A549 (cell line): ENCODE measurements around the gene BNIPL. TPM values are rescaled to one million over a fixed set of nuclear protein-coding genes. Genes with fewer than 3 reads are reported as not detected.
A peak's percentile ranks its signal among the peaks of the same experiment; 100 is the strongest.

Source experiments
- ATAC-seq, 2 experiments: fragments of 200-7000 bp in 1 of 2; fragments of >200 bp in 1 of 2; cut with Nextera tagmentation in 1 of 2; cut with Tn5 transposase in 1 of 2; 3 replicates each; pipeline versions ENCODE4 v1.8.0 to v1.9.1; 2018 to 2020; ENCODE audit warnings: mild to moderate bottlenecking in 1 of 2, moderate library complexity in 1 of 2
- CTCF ChIA-PET: fragments of 300-600 bp; sonication (Branson Sonifier 250); formaldehyde crosslinking; extraction: SDS; loops from one replicate; lab custom pipeline; 2021; ENCODE audit warnings: antibody characterized with exemption, inconsistent platforms; lab: Yijun Ruan, JAX
- POLR2A ChIA-PET: fragments of 350-600 bp; formaldehyde crosslinking; extraction: SDS; loops from one replicate; lab custom pipeline; 2021; ENCODE audit warnings: antibody characterized with exemption, inconsistent platforms; lab: Yijun Ruan, JAX
- DNase-seq, 2 experiments: peaks; one replicate each; pipeline versions ENCODE4 v3.0.0 to v3.0.0-alpha.2; 2011 to 2016; ENCODE audit warnings: low read depth in 1 of 2, low spot score in 1 of 2
- FAIRE-seq: peaks from 2 replicates; lab custom pipeline; 2011; peaks lifted over from hg19 to GRCh38; lab: Jason Lieb, UNC
- H3K27ac ChIP-seq, 2 experiments: fragments of >200 bp; sonication (Bioruptor Twin); formaldehyde crosslinking; 3 replicates each; pipeline ENCODE4 v1.5.1; 2016 to 2017
- H3K4me1 ChIP-seq: fragments of >200 bp; sonication (Bioruptor Twin); formaldehyde crosslinking; 3 replicates; pipeline ENCODE4 v1.6.1; 2016
- H3K4me2 ChIP-seq: fragments of >200 bp; sonication (Bioruptor Twin); formaldehyde crosslinking; 3 replicates; pipeline ENCODE4 v1.6.1; 2016
- H3K4me3 ChIP-seq: fragments of >200 bp; sonication (Bioruptor Twin); formaldehyde crosslinking; 3 replicates; pipeline ENCODE4 v1.5.1; 2016
- H3K9me3 ChIP-seq: fragments of >200 bp; sonication (Bioruptor Twin); formaldehyde crosslinking; 3 replicates; pipeline ENCODE4 v1.6.1; 2016
- BHLHE40 ChIP-seq: IDR thresholded peaks from 2 replicates; pipeline ENCODE4 v1.6.1; 2012; ENCODE audit warnings: low read depth, low read length, inconsistent platforms
- CBX2 ChIP-seq: fragments of 200-600 bp; sonication (generic); IDR thresholded peaks from 2 replicates; pipeline ENCODE4 v1.6.1; 2016; ENCODE audit warnings: low read depth, mild to moderate bottlenecking, borderline replicate concordance
- CBX8 ChIP-seq: fragments of 200-600 bp; sonication (generic); IDR thresholded peaks from 2 replicates; pipeline ENCODE4 v1.6.1; 2016
- CEBPB ChIP-seq, 2 experiments: fragments of >200 bp in 1 of 2; sonication (Bioruptor Twin) in 1 of 2; formaldehyde crosslinking in 1 of 2; IDR thresholded peaks; 2 replicates each; pipeline ENCODE4 v1.6.1; 2012 to 2016
- FOXS1 ChIP-seq: fragments of 250-450 bp; sonication (Bioruptor Pico); IDR thresholded peaks from 2 replicates; pipeline ENCODE4 v1.5.0; 2020; ENCODE audit warnings: mild to moderate bottlenecking, moderate library complexity
- GATA3 ChIP-seq: IDR thresholded peaks from 2 replicates; pipeline ENCODE4 v1.6.1; 2012; ENCODE audit warnings: borderline replicate concordance
- HDAC2 ChIP-seq: fragments of 200-600 bp; sonication (generic); IDR thresholded peaks from 2 replicates; pipeline ENCODE4 v1.6.1; 2016
- HEYL ChIP-seq: fragments of 250-450 bp; sonication (Bioruptor Pico); IDR thresholded peaks from 2 replicates; pipeline ENCODE4 v1.8.0; 2021; ENCODE audit warnings: mild to moderate bottlenecking, moderate library complexity
- HOXA7 ChIP-seq: fragments of 250-450 bp; sonication (Bioruptor Pico); IDR thresholded peaks from 2 replicates; pipeline ENCODE4 v1.5.0; 2020; ENCODE audit warnings: mild to moderate bottlenecking, moderate library complexity
- JUNB ChIP-seq: fragments of >200 bp; sonication (Bioruptor Twin); formaldehyde crosslinking; IDR thresholded peaks from 2 replicates; pipeline ENCODE4 v1.6.1; 2016
- MAFK ChIP-seq: fragments of 450-650 bp; IDR thresholded peaks from 2 replicates; pipeline ENCODE4 v1.6.1; 2014; ENCODE audit not compliant: partially characterized antibody
- MYC ChIP-seq: IDR thresholded peaks from 2 replicates; pipeline ENCODE4 v1.6.1; 2012; ENCODE audit warnings: mild to moderate bottlenecking, inconsistent platforms, low read length, improper control_type of control experiment, borderline replicate concordance
- NR3C1 ChIP-seq: fragments of >200 bp; sonication (Bioruptor Twin); formaldehyde crosslinking; IDR thresholded peaks from 3 replicates; pipeline ENCODE4 v1.6.1; 2017
- PHF8 ChIP-seq: fragments of 200-600 bp; sonication (generic); IDR thresholded peaks from 2 replicates; pipeline ENCODE4 v1.6.1; 2016; ENCODE audit warnings: low read depth, mild to moderate bottlenecking, antibody characterized with exemption, moderate library complexity, borderline replicate concordance
- RAD21 ChIP-seq, 2 experiments: fragments of >200 bp in 1 of 2; sonication (Bioruptor Twin) in 1 of 2; formaldehyde crosslinking in 1 of 2; IDR thresholded peaks in 1 of 2; conservative IDR thresholded peaks in 1 of 2; 2 replicates in 1 of 2; 3 replicates in 1 of 2; pipeline ENCODE4 v1.6.1; 2012 to 2018; ENCODE audit warnings: inconsistent platforms in 1 of 2
- SMC3 ChIP-seq: fragments of >200 bp; sonication (Bioruptor Twin); formaldehyde crosslinking; IDR thresholded peaks from 3 replicates; pipeline ENCODE4 v1.6.1; 2018; ENCODE audit warnings: inconsistent platforms
- TFCP2L1 ChIP-seq: fragments of 250-450 bp; sonication (Bioruptor Pico); IDR thresholded peaks from 2 replicates; pipeline ENCODE4 v1.5.0; 2021; ENCODE audit warnings: mild to moderate bottlenecking
- ZNF302 ChIP-seq: fragments of 250-450 bp; sonication (Bioruptor Pico); IDR thresholded peaks from 2 replicates; pipeline ENCODE4 v1.9.0; 2021; ENCODE audit warnings: inconsistent platforms, mild to moderate bottlenecking, moderate library complexity
- ZSCAN20 ChIP-seq: fragments of 250-450 bp; sonication (Bioruptor Pico); IDR thresholded peaks from 2 replicates; pipeline ENCODE4 v1.8.0; 2022; ENCODE audit warnings: mild to moderate bottlenecking, moderate library complexity
- WGBS: methylation state at CpG from one replicate; pipeline ENCODE4 v1.1.6; 2017; ENCODE audit errors: missing lambda C conversion rate; 5-methylcytosine and 5-hydroxymethylcytosine counted together
- polyA plus RNA-seq, 4 experiments: library from polyadenylated mRNA; depleted of rRNA in 3 of 4; stranded (reverse); fragments of >200 nt; fragmentation: RNase III in 1 of 4; extraction: RNeasy Plus Mini Kit Qiagen cat#74134 plus additional on column Dnase treatment in 1 of 4; gene quantifications; 2 replicates in 3 of 4; 3 replicates in 1 of 4; pipeline ENCODE4 v1.2.3, GENCODE V29; 2011 to 2017
- TF ChIP-seq, protein P1 (sequence below): IDR thresholded peaks from 2 replicates; pipeline ENCODE4 v1.6.1; 2012
- TF ChIP-seq, protein P2 (sequence below): fragments of >200 bp; sonication (Bioruptor Twin); formaldehyde crosslinking; IDR thresholded peaks from 3 replicates; pipeline ENCODE4 v1.5.1; 2016
- TF ChIP-seq, protein P3 (sequence below): fragments of >200 bp; sonication (Bioruptor Twin); formaldehyde crosslinking; IDR thresholded peaks from 2 replicates; pipeline ENCODE4 v1.6.1; 2016
- TF ChIP-seq, protein P4 (sequence below): fragments of 200-600 bp; sonication (generic); IDR thresholded peaks from 2 replicates; pipeline ENCODE4 v1.6.1; 2016; ENCODE audit warnings: antibody characterized with exemption, mild to moderate bottlenecking, moderate library complexity

BNIPL gene
- polyA plus RNA-seq, 2 of the 4 experiments (the other 2 are of a cell fraction) = 0.22 to 0.30 TPM

DNA sequence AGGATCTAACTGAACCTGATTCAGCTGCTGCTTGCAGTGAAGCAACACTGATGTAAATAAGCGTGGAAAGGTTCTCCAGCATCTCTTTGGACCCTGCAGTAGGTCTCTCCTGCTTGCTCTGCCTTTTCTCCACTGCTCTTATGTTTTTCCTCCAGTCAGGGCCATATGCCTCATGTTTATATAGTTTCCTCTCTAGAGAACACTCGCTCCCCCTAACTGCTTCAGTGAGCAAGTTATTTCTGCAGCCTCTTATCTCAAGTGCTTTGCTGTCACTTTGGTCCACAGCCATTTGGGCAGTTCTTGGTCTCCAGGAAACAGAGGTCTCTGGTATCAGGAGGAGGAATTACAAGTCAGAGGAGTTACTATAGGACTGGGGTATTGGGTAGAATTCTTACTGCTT lies 22.9 kb upstream of the BNIPL start (continued):
- no peak for TF ChIP-seq CEBPB (IDR thresholded peaks at IDR 0.05)
- TF ChIP-seq HEYL (CRISPR knock-in tag) = no peak

DNA sequence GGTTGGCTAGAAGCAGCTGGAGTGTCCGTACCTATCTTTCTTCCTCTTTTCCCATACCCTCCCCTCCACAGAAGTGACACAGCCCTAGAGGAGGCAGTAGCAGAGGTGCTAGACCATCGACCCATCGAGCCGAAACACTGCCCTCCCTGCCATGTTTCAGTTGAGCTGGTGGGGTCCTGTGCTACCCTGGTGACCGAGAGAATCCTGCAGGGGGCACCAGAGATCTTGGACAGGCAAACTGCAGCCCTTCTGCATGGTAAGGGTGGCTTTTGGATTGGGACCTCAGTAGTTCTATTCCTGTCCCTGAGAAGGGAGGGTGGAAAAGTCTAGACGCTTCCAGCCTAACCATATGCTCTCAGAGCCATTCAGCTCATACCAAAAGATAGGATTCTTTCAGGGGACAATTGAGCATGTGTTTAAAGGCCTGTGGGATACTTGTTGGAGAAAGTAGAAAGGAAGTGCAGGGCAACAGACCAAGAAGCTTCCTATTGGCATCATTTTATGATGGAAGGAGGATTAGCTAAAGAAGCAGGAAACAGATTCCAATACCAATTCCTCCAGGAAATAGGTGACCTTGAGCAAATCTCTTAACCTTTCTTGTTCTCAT lies 11.7 kb upstream of the BNIPL start:
- Histone ChIP-seq H3K9me3 (no peaks in the 10 kb centered on the region), H3K4me2 (no peak overlapping the region), H3K27ac (no peak overlapping the region), H3K4me3 (no peak overlapping the region), H3K4me1 (no peaks in the 10 kb centered on the region)
- FAIRE-seq (no peak), ATAC-seq (peak; percentile 98 to 99), DNase-seq (peak; percentile 72 to 84)
- CTCF ChIA-PET = interaction anchor here (0.6 to 6.7 kb wide), 21 partner anchors 8 to 270 kb away, joined by 3 to 62 read pairs (median 4); partner anchors contain the start of genes ANXA9, BNIPL, C1orf56 and LYSMD1
- TF ChIP-seq SMC3 (peak; percentile 44), ZSCAN20 (CRISPR knock-in tag) (no peak), RAD21 (conservative IDR thresholded peaks at IDR 0.05 in 1 of 2, IDR thresholded peaks at IDR 0.05 in 1 of 2) (peak; percentile 66 to 82)
- TF ChIP-seq, protein P1, sequence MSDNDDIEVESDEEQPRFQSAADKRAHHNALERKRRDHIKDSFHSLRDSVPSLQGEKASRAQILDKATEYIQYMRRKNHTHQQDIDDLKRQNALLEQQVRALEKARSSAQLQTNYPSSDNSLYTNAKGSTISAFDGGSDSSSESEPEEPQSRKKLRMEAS = no peak
- TF ChIP-seq, protein P2, sequence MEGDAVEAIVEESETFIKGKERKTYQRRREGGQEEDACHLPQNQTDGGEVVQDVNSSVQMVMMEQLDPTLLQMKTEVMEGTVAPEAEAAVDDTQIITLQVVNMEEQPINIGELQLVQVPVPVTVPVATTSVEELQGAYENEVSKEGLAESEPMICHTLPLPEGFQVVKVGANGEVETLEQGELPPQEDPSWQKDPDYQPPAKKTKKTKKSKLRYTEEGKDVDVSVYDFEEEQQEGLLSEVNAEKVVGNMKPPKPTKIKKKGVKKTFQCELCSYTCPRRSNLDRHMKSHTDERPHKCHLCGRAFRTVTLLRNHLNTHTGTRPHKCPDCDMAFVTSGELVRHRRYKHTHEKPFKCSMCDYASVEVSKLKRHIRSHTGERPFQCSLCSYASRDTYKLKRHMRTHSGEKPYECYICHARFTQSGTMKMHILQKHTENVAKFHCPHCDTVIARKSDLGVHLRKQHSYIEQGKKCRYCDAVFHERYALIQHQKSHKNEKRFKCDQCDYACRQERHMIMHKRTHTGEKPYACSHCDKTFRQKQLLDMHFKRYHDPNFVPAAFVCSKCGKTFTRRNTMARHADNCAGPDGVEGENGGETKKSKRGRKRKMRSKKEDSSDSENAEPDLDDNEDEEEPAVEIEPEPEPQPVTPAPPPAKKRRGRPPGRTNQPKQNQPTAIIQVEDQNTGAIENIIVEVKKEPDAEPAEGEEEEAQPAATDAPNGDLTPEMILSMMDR = peak; percentile 57
- WGBS = 63% methylated on average over 6 of the region's 6 CpGs
- POLR2A ChIA-PET = no interaction called here

DNA sequence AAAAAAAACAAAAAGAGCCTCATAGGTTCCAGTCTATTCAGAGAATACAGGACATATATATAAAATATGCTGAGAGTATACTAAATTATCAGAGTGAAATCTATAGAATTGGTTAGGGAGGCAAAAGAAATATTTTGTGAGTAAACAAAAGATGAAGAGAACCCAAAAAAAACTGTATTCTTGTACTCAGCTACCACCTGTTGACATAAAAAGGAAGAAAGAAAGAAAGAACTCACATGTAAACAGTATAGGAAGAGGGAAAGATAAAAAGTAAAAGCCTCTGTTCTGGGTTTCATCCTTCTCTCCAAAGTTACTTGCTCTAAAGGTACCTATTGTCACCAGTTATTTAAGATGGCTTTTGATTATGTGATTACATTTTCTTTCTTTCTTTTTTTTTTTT lies 9.9 kb upstream of the BNIPL start:
- FAIRE-seq (no peak), ATAC-seq (no peak), DNase-seq (no peak)
- H3K4me3 ChIP-seq = no peak overlapping the region
- H3K4me1 ChIP-seq = no peaks in the 10 kb centered on the region
- no peak overlapping the region for H3K27ac ChIP-seq
- POLR2A ChIA-PET = no interaction called here
- H3K9me3 ChIP-seq = no peaks in the 10 kb centered on the region
- TF ChIP-seq, protein P3, sequence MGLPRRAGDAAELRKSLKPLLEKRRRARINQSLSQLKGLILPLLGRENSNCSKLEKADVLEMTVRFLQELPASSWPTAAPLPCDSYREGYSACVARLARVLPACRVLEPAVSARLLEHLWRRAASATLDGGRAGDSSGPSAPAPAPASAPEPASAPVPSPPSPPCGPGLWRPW = no peak
- no peak for TF ChIP-seq GATA3
- TF ChIP-seq, protein P4, sequence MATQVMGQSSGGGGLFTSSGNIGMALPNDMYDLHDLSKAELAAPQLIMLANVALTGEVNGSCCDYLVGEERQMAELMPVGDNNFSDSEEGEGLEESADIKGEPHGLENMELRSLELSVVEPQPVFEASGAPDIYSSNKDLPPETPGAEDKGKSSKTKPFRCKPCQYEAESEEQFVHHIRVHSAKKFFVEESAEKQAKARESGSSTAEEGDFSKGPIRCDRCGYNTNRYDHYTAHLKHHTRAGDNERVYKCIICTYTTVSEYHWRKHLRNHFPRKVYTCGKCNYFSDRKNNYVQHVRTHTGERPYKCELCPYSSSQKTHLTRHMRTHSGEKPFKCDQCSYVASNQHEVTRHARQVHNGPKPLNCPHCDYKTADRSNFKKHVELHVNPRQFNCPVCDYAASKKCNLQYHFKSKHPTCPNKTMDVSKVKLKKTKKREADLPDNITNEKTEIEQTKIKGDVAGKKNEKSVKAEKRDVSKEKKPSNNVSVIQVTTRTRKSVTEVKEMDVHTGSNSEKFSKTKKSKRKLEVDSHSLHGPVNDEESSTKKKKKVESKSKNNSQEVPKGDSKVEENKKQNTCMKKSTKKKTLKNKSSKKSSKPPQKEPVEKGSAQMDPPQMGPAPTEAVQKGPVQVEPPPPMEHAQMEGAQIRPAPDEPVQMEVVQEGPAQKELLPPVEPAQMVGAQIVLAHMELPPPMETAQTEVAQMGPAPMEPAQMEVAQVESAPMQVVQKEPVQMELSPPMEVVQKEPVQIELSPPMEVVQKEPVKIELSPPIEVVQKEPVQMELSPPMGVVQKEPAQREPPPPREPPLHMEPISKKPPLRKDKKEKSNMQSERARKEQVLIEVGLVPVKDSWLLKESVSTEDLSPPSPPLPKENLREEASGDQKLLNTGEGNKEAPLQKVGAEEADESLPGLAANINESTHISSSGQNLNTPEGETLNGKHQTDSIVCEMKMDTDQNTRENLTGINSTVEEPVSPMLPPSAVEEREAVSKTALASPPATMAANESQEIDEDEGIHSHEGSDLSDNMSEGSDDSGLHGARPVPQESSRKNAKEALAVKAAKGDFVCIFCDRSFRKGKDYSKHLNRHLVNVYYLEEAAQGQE = no peak
- TF ChIP-seq RAD21 (conservative IDR thresholded peaks at IDR 0.05 in 1 of 2, IDR thresholded peaks at IDR 0.05 in 1 of 2) = no peak
- TF ChIP-seq CBX2 = no peak
- TF ChIP-seq PHF8 = no peak
- no peak for TF ChIP-seq HDAC2
- no peak for TF ChIP-seq CBX8
- CTCF ChIA-PET = interaction anchor here (0.7 to 6.7 kb wide), 9 partner anchors 15 to 227 kb away, joined by 3 to 62 read pairs (median 4); partner anchors contain the start of genes ANXA9, C1orf56, LYSMD1 and MINDY1
- H3K4me2 ChIP-seq = no peak overlapping the region

DNA sequence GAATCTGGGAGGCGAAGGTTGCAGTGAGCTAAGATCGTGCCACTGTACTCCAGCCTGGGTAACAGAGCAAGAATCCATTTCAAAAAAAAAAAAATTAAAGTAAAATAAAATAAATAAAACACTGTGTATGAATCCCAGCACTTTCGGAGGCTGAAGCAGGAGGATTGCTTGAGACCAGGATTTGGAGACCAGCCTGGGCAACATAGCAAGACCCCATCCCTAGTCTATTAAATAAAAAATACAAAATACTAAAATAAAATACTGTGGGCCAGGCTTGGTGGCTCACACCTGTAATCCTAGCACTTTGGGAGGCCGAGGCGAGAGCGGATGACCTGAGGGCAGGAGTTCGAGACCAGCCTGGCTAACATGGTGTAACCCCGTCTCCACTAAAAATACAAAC lies 4.2 kb upstream of the BNIPL start:
- H3K9me3 ChIP-seq = no peaks in the 10 kb centered on the region
- no peak for FAIRE-seq
- 94% methylated on average over 8 of the region's 8 CpGs for WGBS
- H3K4me1 ChIP-seq = no peaks in the 10 kb centered on the region
- no peak overlapping the region for H3K4me3 ChIP-seq
- no peak overlapping the region for H3K4me2 ChIP-seq
- no peak for DNase-seq
- ChIA-PET CTCF (interaction anchor here (0.7 to 1.5 kb wide), 2 partner anchors 8 to 24 kb away, joined by 3 to 4 read pairs; partner anchors contain the start of gene PRUNE1), POLR2A (interaction anchor here (0.9 kb wide), 1 partner anchor 16 kb away, joined by 3 read pairs; the partner anchor contains the start of gene C1orf56)
- no peak overlapping the region for H3K27ac ChIP-seq
- no peak for ATAC-seq
- no peak for TF ChIP-seq JUNB
- no peak for TF ChIP-seq MYC
- TF ChIP-seq HOXA7 (CRISPR knock-in tag) = no peak
- no peak for TF ChIP-seq FOXS1
- TF ChIP-seq TFCP2L1 (CRISPR knock-in tag) = no peak
- no peak for TF ChIP-seq ZNF302 (CRISPR knock-in tag)
- TF ChIP-seq, protein P4 = no peak
- no peak for TF ChIP-seq MAFK
- TF ChIP-seq NR3C1 = no peak
- TF ChIP-seq BHLHE40 = no peak
